GOT3 (cell line): ENCODE results near the gene GUCA2A.

Experiments used
- DNase-seq: peaks from one replicate; lab custom pipeline; 2025; ENCODE audit warnings: mixed read lengths; lab: John Stamatoyannopoulos, UW

GUCA2A gene

DNA sequence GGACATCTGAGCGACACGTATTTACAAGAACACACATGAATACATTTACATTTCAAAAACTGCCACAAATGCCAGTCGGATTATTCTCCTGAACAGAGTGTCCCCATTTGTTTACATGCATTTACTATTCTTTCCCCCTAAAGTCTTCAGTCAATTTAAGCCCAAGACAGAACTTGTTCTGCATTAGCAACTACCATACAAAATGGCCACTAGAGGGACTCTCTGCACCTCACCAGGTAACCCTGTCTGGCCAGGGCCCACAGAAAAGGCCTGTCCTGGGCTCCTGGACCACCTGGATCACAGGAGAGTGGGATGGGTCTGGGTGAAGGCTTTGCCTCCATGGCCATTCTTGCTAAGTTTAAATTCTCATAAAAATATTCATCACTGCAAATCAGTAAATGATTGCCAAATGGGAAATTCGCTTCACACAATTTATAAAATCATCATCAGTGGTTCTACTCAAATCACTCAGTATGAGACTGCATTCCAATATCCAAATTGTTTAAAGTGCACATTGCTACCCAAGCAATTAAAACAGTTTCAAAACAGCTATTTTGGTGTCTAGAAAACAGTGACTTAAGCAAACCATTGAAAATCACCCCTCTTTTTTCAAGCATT lies 12.5 kb upstream of the GUCA2A start:
- no peak for DNase-seq

DNA sequence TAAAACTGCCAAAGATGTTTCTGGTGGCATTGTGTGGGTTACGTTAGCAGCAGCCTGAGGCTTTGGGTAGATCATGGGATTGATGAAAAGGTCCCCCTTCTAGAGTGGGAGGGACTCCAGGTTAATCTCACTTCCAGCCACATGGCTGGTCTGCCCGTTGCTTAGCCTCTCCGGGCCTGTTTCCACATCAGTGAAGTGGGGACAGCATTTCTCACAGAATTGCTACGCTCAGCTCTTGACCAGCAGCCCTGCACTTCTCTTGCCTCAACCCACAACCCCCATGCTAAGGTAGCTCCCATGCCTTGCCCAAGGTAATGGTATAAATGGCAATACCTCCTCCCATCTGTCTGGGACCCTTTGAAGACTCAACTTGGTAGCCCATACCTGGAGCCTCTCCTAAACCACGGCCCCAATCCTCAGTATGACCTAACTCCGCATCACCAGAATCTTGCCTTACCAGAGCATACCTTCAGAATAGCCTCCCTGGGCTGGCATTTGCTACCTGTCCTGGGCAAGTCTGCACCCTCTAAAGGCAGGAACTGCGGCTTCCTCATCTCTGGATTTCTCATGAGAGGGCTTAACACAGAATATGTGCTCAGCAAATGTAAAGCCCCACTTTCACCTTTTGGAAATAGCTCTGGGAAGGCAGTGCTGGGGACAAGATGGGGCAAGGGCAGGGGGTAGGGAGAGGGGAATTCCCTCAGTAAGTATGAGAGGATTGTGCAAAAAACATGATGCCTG lies 10.9 kb upstream of the GUCA2A start:
- DNase-seq, result no peak

DNA sequence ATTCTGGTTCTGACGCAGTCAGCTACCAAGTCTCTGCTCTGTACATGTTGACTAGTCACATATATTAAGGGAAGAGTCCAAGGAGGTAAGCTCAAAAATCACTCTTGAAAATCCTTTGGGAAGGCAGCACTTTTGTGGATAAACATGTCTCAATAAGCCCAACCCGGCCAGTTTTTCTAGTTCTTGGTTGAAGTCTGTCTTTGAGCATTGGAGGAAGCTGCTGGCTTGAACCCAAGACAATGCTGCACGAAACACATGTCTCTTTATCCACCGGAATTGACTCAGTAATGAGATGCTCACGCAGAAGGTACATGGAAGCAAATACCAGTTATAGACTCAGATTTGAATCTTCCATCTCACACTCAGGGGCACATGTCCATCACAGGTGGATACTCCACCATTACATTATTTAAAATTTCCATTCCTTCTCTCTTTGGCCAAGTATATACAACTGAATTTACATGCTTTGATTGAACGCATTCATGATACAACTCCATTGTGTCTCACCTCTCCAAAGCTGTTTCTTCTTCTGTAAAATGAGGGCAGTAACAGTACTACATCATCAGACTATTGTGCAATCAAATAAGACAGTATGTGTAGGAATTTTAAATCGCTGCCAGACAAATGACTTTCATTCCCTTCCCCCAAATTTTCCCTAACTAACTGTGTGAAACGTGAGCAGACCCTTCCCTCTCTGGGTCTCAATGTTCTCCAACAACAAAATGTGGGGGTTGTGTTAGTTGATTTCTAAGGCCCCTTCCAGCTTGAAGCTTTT lies 9.6 kb upstream of the GUCA2A start:
- no peak for DNase-seq

DNA sequence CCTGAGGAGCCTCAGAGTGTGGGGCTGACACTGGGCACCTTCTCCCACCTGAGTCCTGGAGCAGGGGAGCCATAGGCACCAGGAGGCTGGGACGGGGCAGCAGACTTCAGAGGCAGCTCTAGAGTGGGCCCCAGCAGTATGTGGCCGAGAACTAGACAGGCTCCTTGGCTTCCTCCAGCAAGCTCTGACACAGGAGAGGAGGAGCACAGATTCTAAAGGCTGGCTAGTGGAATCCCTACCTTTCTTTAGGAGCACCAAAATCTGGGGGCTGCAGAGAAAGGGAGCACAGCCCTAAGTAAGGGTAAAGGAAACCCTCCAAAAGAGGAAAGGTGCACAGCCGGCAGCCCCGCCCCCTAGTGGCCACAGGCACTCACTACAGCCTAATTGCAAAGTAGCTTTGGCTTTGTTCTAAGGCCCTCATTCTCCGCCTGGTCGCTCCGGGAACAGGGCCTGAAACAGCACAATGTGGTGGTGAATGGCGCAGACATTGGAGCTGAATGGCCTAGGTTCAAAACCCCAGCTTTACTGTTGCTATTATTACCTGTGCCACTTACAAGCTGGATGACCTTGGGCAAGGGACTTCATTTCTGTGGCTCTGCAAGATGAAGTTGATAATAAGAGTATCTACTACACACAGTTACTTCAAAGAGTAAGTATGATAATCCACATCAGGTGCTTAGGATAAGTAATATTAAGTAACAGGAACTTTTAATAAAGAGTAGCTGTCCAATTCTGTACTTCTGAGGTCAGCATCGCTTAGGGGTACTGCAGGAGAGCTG lies 8.8 kb upstream of the GUCA2A start:
- no peak for DNase-seq

DNA sequence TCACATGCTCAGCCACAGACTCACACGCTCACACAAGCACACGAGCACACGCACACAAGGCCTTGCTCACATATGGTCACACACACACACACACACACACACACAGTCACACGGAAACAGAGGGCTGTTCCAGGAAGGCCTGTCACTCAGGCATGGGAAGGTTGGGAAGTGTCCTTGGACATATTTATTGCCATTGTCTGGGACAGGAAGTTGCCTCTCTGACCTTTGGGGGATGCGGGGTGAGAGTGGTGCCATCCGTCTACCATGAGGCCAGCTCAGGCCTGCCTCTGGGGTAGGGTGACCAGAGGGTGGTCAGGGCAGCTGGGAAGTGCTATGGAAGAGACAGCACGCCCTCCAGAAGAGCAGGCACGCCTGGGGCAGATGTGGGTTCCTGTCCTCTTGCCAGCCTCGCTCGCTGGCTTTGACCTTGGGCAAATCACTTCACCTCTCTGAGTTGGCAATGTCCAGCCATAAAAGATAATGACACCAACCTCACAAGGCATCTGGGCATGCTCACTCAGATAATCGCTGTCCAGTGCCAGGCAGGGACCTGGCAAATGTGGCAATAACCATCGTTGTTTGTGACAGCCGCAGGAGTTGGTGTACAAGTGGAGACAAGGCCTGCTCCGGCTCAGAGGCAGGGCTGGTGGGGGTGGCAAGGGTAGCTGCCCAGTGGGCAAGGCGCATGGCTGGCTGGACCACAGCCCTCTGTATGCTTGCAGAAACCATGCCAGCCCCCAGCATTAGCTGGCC lies 8.0 kb upstream of the GUCA2A start:
- no peak for DNase-seq

DNA sequence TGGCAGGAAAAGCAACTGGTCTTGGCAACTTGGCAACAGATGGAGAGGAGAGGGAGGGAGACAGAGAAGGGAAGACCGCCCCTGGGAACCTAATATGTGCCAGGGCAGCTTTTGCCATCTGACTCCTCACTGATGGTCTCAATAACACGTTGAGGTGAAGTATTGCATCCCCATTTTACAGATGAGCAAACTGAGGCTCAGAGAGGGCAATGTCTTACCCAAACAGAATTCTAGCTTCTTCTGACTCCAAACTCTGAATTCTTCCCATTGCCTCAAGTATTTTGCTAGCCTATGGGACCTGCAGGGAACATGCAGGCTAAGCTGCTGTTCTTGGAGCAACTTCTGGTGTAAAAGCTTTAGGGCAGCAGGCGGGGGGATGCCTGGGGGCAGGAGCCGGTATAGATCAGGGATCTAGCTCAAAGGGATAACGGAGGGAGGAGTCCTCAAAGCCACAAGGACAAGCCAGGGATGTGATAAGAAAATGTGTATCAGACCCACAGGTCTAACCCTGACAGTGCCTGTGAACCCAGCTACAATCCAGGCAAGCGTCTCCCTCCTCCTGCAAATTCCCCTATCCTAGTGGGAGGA lies 7.2 kb upstream of the GUCA2A start:
- DNase-seq, result no peak

DNA sequence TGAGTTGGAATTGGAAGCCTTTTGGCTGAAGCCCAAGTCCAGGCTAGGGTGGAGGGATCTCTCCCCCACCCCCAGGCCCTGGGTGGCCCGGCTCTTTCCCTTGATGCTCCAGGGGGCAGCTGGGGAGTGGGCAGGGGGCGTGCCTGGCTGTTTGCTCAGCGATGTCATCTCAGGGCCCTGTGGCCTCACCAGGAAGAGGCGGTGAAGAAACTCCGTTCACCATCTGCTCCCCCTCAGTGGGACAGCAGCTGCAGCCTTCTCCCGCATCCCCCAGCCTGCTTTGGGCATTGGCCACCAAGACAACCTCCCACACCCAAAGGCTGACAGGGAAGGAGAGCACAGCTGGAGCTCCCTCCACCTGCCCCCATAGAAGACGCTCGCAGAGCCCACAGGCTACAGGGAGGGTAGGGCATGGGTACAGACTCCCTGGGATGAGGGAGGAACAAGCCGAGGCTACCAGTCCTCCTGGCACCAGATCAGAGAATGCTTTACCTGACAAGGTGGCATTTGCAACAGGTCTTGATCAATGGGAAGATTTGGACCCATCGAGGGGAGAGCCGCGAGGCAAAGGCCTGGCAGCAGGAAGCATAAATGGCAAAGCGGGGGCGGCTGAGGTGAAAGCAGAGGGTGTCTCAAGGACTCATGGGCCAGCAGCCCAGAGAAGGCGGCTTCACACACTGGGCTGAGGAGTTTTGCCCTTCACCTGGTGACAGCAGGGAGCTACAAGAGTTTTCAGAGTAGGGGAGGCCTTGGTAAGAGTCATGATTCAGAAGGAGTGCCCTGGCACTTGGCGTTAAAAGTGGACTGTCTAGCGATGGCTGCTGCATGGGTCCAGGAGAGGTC lies 6.5 kb upstream of the GUCA2A start:
- DNase-seq, result no peak

DNA sequence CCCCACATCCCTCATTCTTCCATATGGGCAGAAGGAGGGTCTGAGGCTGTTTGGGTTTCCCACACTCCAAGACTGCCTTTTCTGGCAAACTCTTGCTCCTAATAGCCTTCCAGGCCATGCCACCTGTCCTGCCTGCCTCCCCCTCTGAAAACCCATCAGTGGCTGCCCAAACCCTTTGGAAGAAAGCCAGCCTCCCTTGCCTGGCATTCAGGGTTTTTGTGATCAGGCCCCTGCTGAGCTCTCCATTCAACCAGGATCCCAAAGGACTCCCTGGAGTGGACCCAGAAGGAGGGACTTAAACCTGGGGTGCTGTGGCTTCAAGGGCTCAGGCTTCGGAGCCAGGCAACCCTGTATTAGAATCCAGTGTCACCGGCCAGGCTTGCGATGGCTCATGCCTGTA lies 4.2 kb upstream of the GUCA2A start:
- no peak for DNase-seq

DNA sequence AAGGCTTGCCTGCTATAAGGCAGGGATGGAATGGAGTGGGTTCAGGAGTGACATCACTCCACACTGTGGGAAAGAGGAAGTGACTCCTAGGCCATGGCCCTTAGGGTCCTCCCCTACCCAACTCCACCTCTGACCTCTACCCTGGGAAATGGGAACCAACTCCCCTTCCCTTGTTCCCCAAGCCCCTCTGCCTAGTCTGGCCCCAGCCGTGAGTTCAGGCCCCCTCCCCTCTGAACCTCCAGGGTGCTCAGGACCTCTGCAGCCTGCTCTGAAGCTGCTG lies 3.8 kb upstream of the GUCA2A start:
- no peak for DNase-seq

DNA sequence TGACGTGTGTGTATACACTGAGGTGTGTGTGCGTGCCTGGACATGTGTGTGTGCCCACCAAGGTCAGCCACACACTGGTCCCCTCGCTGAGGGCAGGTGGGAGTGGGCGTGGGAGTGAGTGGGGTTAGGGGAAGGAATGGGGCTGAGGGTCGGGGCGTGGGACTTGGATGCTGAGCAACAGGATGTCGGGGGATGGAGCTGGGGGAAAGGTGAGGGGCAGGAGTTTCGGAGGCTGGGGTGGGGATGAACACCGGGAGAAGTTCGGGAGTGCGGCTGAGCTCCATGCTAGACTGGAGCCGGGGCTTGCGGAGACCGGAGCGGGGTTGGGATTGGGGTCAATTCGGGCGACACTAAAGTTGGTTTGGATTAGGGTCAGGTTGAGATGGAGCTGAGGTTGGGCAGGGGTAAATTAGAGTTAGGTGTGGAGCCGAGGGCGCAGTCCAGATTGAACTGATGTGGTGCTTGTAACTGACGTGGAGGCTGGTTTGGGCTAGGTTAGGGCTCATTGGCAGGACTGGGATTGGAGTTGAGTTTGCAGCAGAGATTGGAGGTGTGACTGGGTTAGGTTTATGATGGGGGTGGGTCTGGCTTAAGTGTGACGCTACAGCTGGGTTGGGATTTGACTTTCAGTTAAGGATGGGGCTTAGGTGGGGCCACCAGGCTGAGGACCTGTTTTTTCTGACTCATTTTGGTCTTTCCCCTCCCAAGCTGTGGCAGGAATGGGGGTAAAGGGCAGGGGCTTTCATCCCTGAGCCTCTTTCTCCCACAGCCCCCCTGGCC lies 3.3 kb upstream of the GUCA2A start:
- DNase-seq, result no peak

DNA sequence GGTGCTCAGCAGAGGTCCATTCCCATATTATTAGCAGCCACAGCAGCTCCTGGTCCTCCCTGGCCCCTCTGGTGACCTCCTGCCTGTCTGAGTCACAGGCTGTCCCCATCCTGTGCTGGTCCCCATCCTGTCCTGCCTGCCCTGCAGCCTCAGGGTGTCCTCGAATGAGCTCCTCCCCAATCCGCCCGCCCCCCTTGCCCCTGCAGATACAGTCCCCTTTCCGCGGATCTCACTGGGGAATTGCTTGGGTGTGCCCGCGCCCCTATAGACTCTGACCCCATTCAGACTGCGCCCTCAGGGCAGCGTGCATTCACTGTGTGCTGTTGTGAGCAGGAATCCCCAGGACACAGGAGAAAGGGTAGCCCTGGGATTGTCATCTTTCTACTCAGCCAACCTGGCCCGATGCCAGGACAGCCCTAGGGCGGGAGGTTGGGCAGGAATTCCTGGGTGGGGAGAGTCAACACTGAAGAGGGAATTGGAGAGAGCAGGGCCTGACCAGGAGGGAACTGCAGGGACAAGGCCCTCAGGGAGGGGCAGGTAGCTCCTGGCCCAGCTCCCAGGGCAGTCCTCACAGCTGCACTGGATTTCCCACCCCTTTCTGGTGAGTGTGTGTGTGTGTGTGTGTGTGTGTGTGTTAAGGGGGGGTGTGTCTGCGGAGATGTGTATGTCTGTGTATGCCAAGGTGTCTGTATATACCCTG lies 1.1 kb upstream of the GUCA2A start:
- no peak for DNase-seq

DNA sequence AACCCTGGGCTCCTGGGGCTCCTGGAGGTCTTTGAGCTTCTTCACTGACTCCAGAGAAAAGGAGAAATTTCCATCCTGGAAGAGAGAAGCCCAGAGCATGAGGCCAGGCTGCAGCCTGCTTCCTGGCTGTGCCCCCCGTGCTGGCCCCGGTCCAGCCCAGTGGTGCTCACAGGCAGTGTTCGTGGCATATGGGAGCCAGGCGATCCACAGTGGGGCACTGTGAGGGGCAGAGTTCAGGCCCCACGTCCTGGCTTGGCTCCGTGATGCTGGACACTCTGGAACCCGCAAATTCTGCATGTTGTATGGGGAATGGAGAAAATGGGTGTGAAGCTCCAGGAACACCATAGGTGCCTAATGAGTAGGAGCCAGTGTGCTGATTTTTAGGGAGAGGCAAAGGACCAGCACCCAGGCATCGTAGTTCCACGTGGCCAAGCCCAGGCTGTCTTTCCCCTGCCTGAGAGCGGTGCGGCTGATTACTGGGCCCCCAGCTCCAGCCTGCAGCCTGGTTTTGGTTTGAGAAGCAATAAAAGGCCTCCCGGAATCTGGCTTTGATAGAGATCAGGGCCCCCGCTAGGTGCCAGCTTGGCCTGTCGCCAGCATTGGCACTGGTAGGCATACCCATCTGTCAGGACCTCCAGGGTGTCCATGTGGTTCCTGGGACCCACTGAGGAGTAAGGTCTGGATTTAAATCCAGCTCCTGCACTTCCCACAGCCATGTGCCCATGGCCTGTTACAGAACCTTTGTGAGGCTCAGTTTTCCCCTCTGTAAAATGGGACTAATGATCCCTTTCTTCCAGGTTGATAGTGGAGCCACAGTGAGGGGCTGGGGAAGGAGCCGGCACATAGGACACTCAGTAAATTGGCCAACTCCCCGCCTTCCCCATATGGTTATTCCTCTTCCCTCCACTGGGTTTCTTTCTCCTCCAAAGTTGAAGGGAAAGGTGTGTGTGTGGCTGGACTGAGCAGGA lies 725 bp downstream of the GUCA2A start:
- DNase-seq, result no peak

DNA sequence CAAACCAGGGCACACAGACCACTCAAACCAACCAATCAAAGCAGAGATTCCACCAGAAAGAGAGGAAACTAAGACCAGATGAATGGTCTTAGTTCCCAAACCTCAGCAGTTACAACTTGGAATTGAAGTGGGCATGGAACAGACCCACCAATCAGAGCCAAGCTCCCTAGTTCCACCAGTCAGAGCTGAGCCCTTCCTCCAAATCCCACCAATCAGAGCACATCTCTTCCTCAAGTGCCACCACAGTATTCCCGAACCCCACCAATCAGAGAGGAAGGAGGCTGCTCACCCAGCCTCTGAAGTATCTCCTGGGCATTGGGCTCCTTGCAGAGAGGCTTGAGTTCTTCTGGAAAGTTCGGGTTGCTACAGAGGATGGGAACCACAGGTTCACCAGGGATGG lies 1.4 kb downstream of the GUCA2A start:
- no peak for DNase-seq

DNA sequence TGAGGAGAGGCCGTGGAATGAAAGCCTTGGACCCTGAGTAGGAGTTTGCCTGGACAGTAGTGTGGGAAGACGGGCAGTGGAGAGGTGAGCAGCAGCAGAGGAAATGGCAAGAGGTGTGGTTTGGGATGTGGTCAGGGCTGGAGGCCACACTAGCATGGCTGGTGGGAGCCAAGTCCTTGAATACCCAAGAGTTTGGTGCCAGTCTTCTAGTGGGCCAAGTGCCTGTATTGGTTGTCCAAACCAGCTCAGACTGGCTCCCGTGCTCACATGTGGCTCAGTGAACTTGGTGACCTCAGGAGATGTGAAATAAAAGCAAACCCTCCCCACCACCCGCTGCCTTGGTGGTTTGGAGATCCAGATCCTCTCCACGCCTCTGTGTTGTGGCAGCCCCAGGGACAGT lies 2.4 kb downstream of the GUCA2A start:
- DNase-seq, result no peak

DNA sequence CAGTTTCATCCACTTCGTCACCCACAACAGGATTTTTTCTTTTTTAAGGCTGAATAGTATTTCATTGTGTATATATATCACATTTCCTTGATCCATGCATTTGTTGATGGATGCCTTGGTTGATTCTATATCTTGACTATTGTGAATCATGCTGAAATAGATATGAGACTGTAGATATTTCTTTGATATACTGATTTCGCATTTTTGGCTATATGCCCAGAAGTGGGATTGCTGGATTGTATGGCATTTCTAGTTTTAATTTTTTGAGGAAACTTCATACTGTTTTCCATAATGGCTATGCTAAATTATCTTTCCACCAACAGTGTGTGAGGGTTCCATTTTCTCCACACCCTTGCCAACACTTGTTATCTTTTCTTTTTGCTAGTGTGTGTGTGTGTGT lies 6.4 kb downstream of the GUCA2A start:
- DNase-seq, result no peak

DNA sequence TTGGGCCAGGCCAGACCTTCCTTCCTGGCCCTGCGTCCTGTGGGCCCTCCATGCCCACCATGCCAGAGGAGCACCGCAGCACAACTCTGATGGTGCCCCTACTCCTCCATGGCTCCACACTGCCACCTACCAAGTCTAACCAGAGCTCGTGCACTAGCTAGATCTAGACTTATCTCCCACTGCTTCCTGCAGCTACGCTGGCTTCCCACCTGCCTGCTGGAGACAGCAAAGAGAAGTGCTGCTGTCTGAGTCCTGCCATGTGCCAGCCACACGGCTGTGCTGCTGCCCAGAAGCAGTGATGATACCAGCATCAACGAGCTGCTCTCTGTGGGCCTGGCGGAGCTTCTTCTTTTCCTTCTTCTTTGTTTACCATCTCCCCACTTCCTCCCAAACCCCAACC lies 6.9 kb downstream of the GUCA2A start:
- no peak for DNase-seq

DNA sequence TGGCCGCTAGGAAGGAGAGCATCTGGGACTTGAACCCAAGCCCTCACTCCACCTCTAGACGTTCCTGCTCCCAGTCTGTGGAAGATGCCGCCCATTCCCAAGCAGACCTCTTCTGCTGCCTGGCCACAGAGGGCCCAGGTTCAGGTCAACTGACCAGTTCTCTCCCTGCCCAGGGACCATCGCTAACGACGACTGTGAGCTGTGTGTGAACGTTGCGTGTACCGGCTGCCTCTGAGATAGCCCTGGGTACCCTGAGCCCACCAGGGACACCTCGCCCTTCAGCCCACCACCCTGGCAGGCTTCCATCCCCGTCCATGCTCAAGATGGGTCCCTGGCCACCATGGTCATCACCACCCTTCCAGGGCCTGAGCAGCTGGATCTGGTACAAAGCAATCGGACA lies 9.2 kb downstream of the GUCA2A start:
- DNase-seq, result no peak

DNA sequence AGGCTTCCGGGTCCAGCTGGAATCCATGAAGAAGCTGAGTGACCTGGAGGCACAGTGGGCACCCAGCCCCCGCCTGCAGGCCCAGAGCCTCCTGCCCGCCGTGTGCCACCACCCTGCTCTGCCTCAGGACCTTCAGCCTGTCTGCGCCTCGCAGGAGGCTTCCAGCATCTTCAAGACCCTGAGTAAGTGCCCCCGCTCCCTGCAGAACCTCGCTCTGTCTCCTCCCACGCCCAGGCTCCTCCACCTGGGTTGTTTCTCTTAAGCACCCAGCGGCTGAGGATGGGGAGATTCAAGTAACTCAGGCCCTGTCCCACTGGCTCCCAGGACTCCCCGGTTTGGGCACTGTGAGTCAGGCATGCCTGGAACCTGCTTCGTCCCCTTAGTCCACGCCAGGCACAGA lies 9.9 kb downstream of the GUCA2A start:
- no peak for DNase-seq
